H1 (cell line): ENCODE measurements around the gene ARID5B. TPM values are rescaled to one million over a fixed set of nuclear protein-coding genes. Genes with fewer than 3 reads are reported as not detected.

Source experiments
- JUN ChIP-seq: IDR thresholded peaks from 2 replicates; pipeline ENCODE4 v1.6.1; 2011; ENCODE audit warnings: low read depth, mild to moderate bottlenecking, improper control_type of control experiment, low read length
- PHF8 ChIP-seq: fragments of 200-600 bp; sonication (generic); conservative IDR thresholded peaks from 2 replicates; pipeline ENCODE4 v1.7.1; 2012; ENCODE audit warnings: low read depth, mild to moderate bottlenecking, inconsistent platforms, low read length, moderate library complexity
- polyA plus RNA-seq, 7 experiments: library from polyadenylated mRNA; depleted of rRNA in 3 of 7; stranded (reverse) in 5 of 7; unstranded in 2 of 7; fragments of >200 nt in 5 of 7; fragments of 200-250 nt in 2 of 7; gene quantifications; 1 replicate in 5 of 7; 2 replicates in 1 of 7; 4 replicates in 1 of 7; pipeline versions ENCODE4 v1.2.1 to v1.2.3, GENCODE V29; 2011 to 2013; ENCODE audit warnings: missing spikeins in 2 of 7, mixed read lengths in 2 of 7
- total RNA-seq: library from RNA; stranded (reverse); fragmentation: NEBNext Ultra II Directional; extraction: Animal tissue kit (Norgen Biotek cat#: 25700); gene quantifications from 2 replicates; pipeline ENCODE4 v1.2.1, GENCODE V29; 2021

The ARID5B gene
- total and polyA plus RNA-seq, 2 of the 8 experiments (the other 6 are each of a cell fraction or from before 2014, with no cell fraction given): 0.21 to 1.1 TPM

DNA sequence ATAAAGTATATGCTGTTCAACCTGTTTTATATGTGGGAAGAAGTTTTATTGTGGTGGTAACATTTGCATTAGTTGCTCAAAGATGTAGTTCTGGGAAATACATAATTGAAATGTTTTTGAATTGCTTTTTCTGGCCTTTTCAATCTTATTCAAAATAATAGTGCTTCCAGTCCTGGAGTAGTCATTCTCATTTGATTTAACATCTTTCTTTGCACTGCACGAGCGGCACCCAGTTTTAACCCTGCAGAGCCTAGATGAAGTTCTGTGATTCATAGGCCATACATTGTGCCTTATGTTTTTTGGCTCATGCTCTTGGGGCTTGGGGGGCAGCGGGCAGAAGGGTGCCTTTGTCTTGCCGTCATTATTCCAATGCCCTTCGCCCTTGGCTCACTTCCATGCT, 9.9 kb downstream of the ARID5B start (continued):
- no peak for TF ChIP-seq PHF8
- TF ChIP-seq JUN: no peak
- TF ChIP-seq, all 59 proteins: peak for 0
